GM10266 (cell line): ENCODE results near the gene LSAMP.

Experiments
- DNase-seq: peaks from one replicate; pipeline ENCODE4 v3.0.0; 2012; ENCODE audit errors: extremely low spot score
- CTCF ChIP-seq: IDR thresholded peaks from 2 replicates; pipeline ENCODE4 v1.5.1; 2012; ENCODE audit warnings: mild to moderate bottlenecking, low read depth; ENCODE audit not compliant: control insufficient read depth, insufficient read depth; ENCODE audit errors: missing control alignments

The LSAMP gene

GRCh38 chr3:116160594-116160993 is 284.7 kb downstream of the LSAMP start:
- DNase-seq, result no peak
- TF ChIP-seq CTCF, result no peak

GRCh38 chr3:116155841-116156240 is 289.4 kb downstream of the LSAMP start:
- DNase-seq, result no peak
- no peak for TF ChIP-seq CTCF

- TF ChIP-seq CTCF, result no peak
- no peak for DNase-seq
Measured at GRCh38 chr3:116154389-116154788, 290.9 kb downstream of the LSAMP start.

GRCh38 chr3:116153174-116153573 is 292.1 kb downstream of the LSAMP start:
- TF ChIP-seq CTCF, result no peak
- DNase-seq, result no peak

- TF ChIP-seq CTCF, result no peak
Measured at GRCh38 chr3:116150655-116151167, 294.6 kb downstream of the LSAMP start.

GRCh38 chr3:116148881-116149851 is 296.1 kb downstream of the LSAMP start:
- no peak for DNase-seq
- TF ChIP-seq CTCF, result no peak

More at GRCh38 chr3:116150655-116151167, 294.6 kb downstream of the LSAMP start:
- no peak for DNase-seq

- no peak for TF ChIP-seq CTCF
- no peak for DNase-seq
Measured at GRCh38 chr3:116145613-116146012, 299.7 kb downstream of the LSAMP start.
